OCI-LY1 (cell line): ENCODE measurements around the gene FZD7.

Experiments
- H2AFZ ChIP-seq: fragments of 200-600 bp; sonication (generic), shearing (Covaris generic); 2 replicates; pipeline ENCODE4 v1.6.0; 2014; ENCODE audit warnings: antibody characterized with exemption, mild to moderate bottlenecking, low read length
- H3F3A ChIP-seq: fragments of 200-600 bp; sonication (generic), shearing (Covaris generic); 2 replicates; pipeline ENCODE4 v1.6.0; 2014; ENCODE audit warnings: mild to moderate bottlenecking, antibody characterized with exemption, low read length, moderate library complexity; ENCODE audit not compliant: insufficient read depth
- H3K27ac ChIP-seq: fragments of 200-600 bp; sonication (generic); 2 replicates; pipeline ENCODE4 v1.5.1; 2014; ENCODE audit warnings: low read length, mixed run types, mild to moderate bottlenecking, low read depth; ENCODE audit not compliant: poor library complexity, severe bottlenecking
- H3K27me3 ChIP-seq: fragments of 200-600 bp; sonication (generic); 2 replicates; pipeline ENCODE4 v1.6.0; 2014; ENCODE audit warnings: antibody characterized with exemption, mild to moderate bottlenecking, low read length, moderate library complexity; ENCODE audit not compliant: insufficient read depth
- H3K36me3 ChIP-seq: fragments of 200-600 bp; sonication (generic); 2 replicates; pipeline ENCODE4 v1.6.1; 2014; ENCODE audit warnings: mild to moderate bottlenecking, antibody characterized with exemption, low read length, moderate library complexity, mixed read lengths; ENCODE audit not compliant: insufficient read depth
- H3K4me1 ChIP-seq: fragments of 200-600 bp; sonication (generic); 2 replicates; pipeline ENCODE4 v1.5.1; 2014; ENCODE audit warnings: mild to moderate bottlenecking, low read length, moderate library complexity; ENCODE audit not compliant: insufficient read depth, severe bottlenecking
- H3K4me2 ChIP-seq: fragments of 200-600 bp; sonication (generic), shearing (Covaris generic); 2 replicates; pipeline ENCODE4 v1.6.1; 2014; ENCODE audit warnings: low read length
- H3K4me3 ChIP-seq: fragments of 200-600 bp; sonication (generic); 2 replicates; pipeline ENCODE4 v1.5.1; 2014; ENCODE audit warnings: low read length, low read depth, mild to moderate bottlenecking, mixed read lengths; ENCODE audit not compliant: poor library complexity, severe bottlenecking
- H3K79me2 ChIP-seq: fragments of 200-600 bp; shearing (Covaris generic); 2 replicates; pipeline ENCODE4 v1.6.1; 2016; ENCODE audit warnings: mixed run types, low read length, mixed read lengths; ENCODE audit not compliant: insufficient read depth
- H3K9ac ChIP-seq: fragments of 200-600 bp; sonication (generic), shearing (Covaris generic); 2 replicates; pipeline ENCODE4 v1.6.1; 2014; ENCODE audit warnings: mild to moderate bottlenecking, low read length, mixed read lengths
- H3K9me2 ChIP-seq: fragments of 200-600 bp; sonication (generic), shearing (Covaris generic); 2 replicates; pipeline ENCODE4 v1.6.1; 2014; ENCODE audit warnings: low read depth, mild to moderate bottlenecking, low read length, mixed read lengths
- H3K9me3 ChIP-seq: fragments of 200-600 bp; shearing (Covaris generic); 2 replicates; pipeline ENCODE4 v1.6.1; 2014; ENCODE audit warnings: low read length, mixed read lengths
- H4K20me1 ChIP-seq: fragments of 200-600 bp; sonication (generic), shearing (Covaris generic); 2 replicates; pipeline ENCODE4 v1.6.0; 2016; ENCODE audit warnings: mild to moderate bottlenecking, low read length; ENCODE audit not compliant: insufficient read depth
- EZH2 ChIP-seq: fragments of 200-600 bp; sonication (generic), shearing (Covaris generic); IDR thresholded peaks from 2 replicates; pipeline ENCODE4 v1.8.0; 2017; ENCODE audit warnings: borderline replicate concordance, mixed run types, mild to moderate bottlenecking, antibody characterized with exemption, low read length, moderate library complexity, mixed read lengths
- TF ChIP-seq, protein P1 (sequence below): fragments of 200-600 bp; sonication (generic), shearing (Covaris generic); IDR thresholded peaks from 2 replicates; pipeline ENCODE4 v1.5.1; 2017; ENCODE audit warnings: mild to moderate bottlenecking, antibody characterized with exemption, low read length, moderate library complexity, mixed read lengths

FZD7 gene

DNA sequence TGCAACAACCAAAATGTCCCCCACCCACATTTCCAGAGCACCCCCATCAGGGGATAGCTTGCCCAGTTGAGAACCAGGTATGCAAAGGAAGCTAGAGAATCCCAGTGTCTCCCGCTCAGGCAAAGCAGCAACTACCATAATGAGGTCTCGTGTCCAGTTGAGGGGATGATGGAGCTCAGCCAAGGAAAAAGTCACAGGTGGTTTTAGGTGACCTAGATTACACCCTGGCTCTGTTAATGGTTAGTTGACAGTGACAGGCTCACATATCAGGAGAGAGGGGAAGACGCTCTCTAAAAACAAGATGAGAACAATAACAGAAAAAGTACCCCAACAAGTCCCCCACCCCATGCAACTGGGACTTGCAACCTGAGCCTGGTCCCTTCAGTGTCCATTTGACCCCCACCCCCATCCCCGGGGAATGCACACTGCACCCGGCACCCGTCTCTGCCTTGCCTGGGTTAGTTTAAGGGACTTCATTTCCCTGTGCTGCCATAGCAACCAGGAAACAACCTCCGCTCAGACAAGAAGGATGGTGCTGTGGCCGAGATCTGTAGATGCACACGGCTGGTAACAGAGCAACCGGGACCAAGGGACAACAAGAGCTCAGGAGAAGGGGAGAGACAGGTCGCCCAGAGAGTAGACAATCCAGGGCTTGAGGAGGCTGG lies 39.2 kb downstream of the FZD7 start, which contains the start of gene KIAA2012:
TSS of gene KIAA2012 (plus strand) at position 519 of the 665 bp plus-strand sequence. CDS start 373 bp downstream, outside the sequence.
- Histone ChIP-seq H3K4me2 (no peak within 1 kb of the TSS), H4K20me1 (no peaks in the 10 kb centered on the region), H3F3A (no peaks in the 10 kb centered on the region), H3K9me3 (no peaks in the 10 kb centered on the region), H3K27me3 (no peaks in the 10 kb centered on the region), H3K4me1 (no peaks in the 10 kb centered on the region), H3K4me3 (no peak within 1 kb of the TSS), H3K9me2 (no peaks in the 10 kb centered on the region), H3K36me3 (no peaks in the 10 kb centered on the region), H2AFZ (no peak within 1 kb of the TSS), H3K9ac (no peak within 1 kb of the TSS), H3K27ac (no peak within 1 kb of the TSS), H3K79me2 (no peaks in the 10 kb centered on the region)
- no peak for TF ChIP-seq EZH2
- TF ChIP-seq, protein P1, sequence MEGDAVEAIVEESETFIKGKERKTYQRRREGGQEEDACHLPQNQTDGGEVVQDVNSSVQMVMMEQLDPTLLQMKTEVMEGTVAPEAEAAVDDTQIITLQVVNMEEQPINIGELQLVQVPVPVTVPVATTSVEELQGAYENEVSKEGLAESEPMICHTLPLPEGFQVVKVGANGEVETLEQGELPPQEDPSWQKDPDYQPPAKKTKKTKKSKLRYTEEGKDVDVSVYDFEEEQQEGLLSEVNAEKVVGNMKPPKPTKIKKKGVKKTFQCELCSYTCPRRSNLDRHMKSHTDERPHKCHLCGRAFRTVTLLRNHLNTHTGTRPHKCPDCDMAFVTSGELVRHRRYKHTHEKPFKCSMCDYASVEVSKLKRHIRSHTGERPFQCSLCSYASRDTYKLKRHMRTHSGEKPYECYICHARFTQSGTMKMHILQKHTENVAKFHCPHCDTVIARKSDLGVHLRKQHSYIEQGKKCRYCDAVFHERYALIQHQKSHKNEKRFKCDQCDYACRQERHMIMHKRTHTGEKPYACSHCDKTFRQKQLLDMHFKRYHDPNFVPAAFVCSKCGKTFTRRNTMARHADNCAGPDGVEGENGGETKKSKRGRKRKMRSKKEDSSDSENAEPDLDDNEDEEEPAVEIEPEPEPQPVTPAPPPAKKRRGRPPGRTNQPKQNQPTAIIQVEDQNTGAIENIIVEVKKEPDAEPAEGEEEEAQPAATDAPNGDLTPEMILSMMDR: no peak

DNA sequence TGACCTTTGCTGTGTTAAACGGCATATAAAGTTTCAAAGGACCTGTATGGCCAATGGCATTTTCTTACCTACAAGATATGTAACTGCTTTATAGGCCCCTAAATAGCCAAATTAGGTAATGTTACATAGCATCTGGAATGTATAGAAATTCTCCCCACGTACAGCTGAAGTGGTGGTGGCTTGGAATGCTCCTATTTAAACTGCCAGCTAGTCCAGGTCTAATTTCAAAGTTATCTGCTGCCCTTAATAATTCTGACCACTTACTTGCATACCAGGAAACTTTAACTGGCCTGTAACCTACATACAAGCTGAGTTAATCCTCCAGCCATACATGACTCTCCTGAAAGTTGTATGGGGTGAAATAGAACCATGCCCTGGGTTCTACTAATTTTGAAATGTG lies 40.7 kb downstream of the FZD7 start:
- no peaks in the 10 kb centered on the region for H3K4me1 ChIP-seq
- no peaks in the 10 kb centered on the region for H3F3A ChIP-seq
- no peak overlapping the region for H3K9ac ChIP-seq
- no peaks in the 10 kb centered on the region for H3K9me3 ChIP-seq
- H3K4me3 ChIP-seq: no peak overlapping the region
- TF ChIP-seq EZH2: no peak
- TF ChIP-seq, protein P1: no peak
- no peaks in the 10 kb centered on the region for H4K20me1 ChIP-seq
- no peak overlapping the region for H2AFZ ChIP-seq
- no peaks in the 10 kb centered on the region for H3K79me2 ChIP-seq
- H3K27me3 ChIP-seq: no peaks in the 10 kb centered on the region
- no peak overlapping the region for H3K4me2 ChIP-seq
- no peaks in the 10 kb centered on the region for H3K36me3 ChIP-seq
- no peak overlapping the region for H3K27ac ChIP-seq
- H3K9me2 ChIP-seq: no peaks in the 10 kb centered on the region

DNA sequence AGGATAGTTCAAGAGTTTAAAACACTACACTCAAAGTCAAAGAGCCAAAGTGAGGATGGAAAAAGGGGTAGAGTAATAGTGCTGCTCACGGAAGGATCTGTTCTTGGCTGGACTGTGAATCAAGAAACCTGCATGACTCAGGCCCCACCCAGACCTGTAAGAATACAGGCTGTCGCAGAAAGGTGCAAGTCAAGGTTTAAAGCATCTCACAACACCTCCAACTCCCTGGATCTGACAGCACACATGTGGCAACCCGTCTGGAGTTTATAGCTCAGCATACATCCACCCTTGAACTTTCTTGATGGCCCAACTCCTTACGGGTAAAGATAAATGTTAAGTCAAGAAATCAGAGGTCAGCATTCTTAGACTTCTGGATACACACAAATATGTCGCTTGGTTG lies 45.7 kb downstream of the FZD7 start:
- Histone ChIP-seq H3K79me2 (no peaks in the 10 kb centered on the region), H3K27me3 (no peaks in the 10 kb centered on the region), H3K27ac (no peak overlapping the region), H4K20me1 (no peaks in the 10 kb centered on the region), H3K9me2 (no peaks in the 10 kb centered on the region), H3K9ac (no peak overlapping the region), H3K4me1 (no peaks in the 10 kb centered on the region), H3F3A (no peaks in the 10 kb centered on the region), H3K4me2 (no peak overlapping the region), H3K4me3 (no peak overlapping the region), H3K36me3 (no peaks in the 10 kb centered on the region), H3K9me3 (no peaks in the 10 kb centered on the region), H2AFZ (no peak overlapping the region)
- TF ChIP-seq EZH2: no peak
- TF ChIP-seq, protein P1: no peak
